ENCODE measurements around the gene IFNAR2.
A peak's percentile ranks its signal among the peaks of the same experiment; 100 is the strongest.

The IFNAR2 gene

GRCh38 chr21:33229784-33230544 lies at the start of gene IFNAR2:
Gene IFNAR2, plus strand, starts transcription at chr21:33229938. Its CDS starts 11,985 bp downstream, at chr21:33241923.
- DNase-seq, result peak; percentile 78

- peak; percentile 37 for DNase-seq
These were observed 43.9 kb upstream of the IFNAR2 start for GRCh38 chr21:33185852-33186251.

- DNase-seq, result no peak
These were observed 42.5 kb upstream of the IFNAR2 start for GRCh38 chr21:33187276-33187675.

- DNase-seq, result peak; percentile 86
These were observed 40.5 kb upstream of the IFNAR2 start for GRCh38 chr21:33189237-33189636.

GRCh38 chr21:33189824-33190223 lies 39.9 kb upstream of the IFNAR2 start:
- peak; percentile 31 for DNase-seq

- peak; percentile 84 for DNase-seq
These were observed 32.8 kb upstream of the IFNAR2 start for GRCh38 chr21:33196941-33197374.

GRCh38 chr21:33197496-33197895 lies 32.2 kb upstream of the IFNAR2 start:
- no peak for DNase-seq

- no peak for DNase-seq
These were observed 31.2 kb upstream of the IFNAR2 start for GRCh38 chr21:33198346-33199099.

GRCh38 chr21:33199100-33199464 lies 30.7 kb upstream of the IFNAR2 start:
- no peak for DNase-seq

- DNase-seq, result peak; percentile 94
These were observed 30.1 kb upstream of the IFNAR2 start for GRCh38 chr21:33199516-33200217.

GRCh38 chr21:33201956-33202355 lies 27.8 kb upstream of the IFNAR2 start:
- no peak for DNase-seq

GRCh38 chr21:33202464-33203363 lies 27.0 kb upstream of the IFNAR2 start:
- no peak for DNase-seq

- no peak for DNase-seq
These were observed 26.4 kb upstream of the IFNAR2 start for GRCh38 chr21:33203371-33203724.

- DNase-seq, result peak; percentile 40
These were observed 24.3 kb upstream of the IFNAR2 start for GRCh38 chr21:33205476-33205875.

- DNase-seq, result no peak
These were observed 22.9 kb upstream of the IFNAR2 start for GRCh38 chr21:33206771-33207281.

- DNase-seq, result no peak
These were observed 22.1 kb upstream of the IFNAR2 start for GRCh38 chr21:33207449-33208149.

- DNase-seq, result peak; percentile 4
These were observed 21.2 kb upstream of the IFNAR2 start for GRCh38 chr21:33208534-33208933.

- DNase-seq, result no peak
These were observed 18.4 kb upstream of the IFNAR2 start for GRCh38 chr21:33211305-33211704.

GRCh38 chr21:33211732-33212131 lies 18.0 kb upstream of the IFNAR2 start:
- DNase-seq, result no peak

GRCh38 chr21:33212159-33212851 lies 17.4 kb upstream of the IFNAR2 start:
- DNase-seq, result no peak

- no peak for DNase-seq
These were observed 15.7 kb upstream of the IFNAR2 start for GRCh38 chr21:33214056-33214455.

Data from DMS53 (cell line).